ENCODE data around the gene GALNTL6. TPM values are rescaled to one million over a fixed set of nuclear protein-coding genes. Genes with fewer than 3 reads are reported as not detected.

Gene GALNTL6
- total RNA-seq, 3 donors from 2014 or later, result not detected

GRCh38 chr4:172683021-172683420, 869.8 kb downstream of the GALNTL6 start:
- Mint-ChIP-seq H3K4me1 (ENCODE audit: low read depth) (no peaks in the 10 kb centered on the region), H3K4me3 (no peak overlapping the region), H3K9me3 (peaks cover 3% of the 10 kb centered on the region), H3K27me3 (ENCODE audit: low read depth) (no peaks in the 10 kb centered on the region), H3K36me3 (ENCODE audit: insufficient read depth) (no peaks in the 10 kb centered on the region)
- no peak for DNase-seq
- no peak for ATAC-seq

- H3K27me3 Mint-ChIP-seq (ENCODE audit: low read depth), result no peaks in the 10 kb centered on the region
- no peak overlapping the region for H3K4me3 Mint-ChIP-seq
- no peak for ATAC-seq
- DNase-seq, result no peak
- H3K9me3 Mint-ChIP-seq, result peaks cover 4% of the 10 kb centered on the region
- no peaks in the 10 kb centered on the region for H3K36me3 Mint-ChIP-seq (ENCODE audit: insufficient read depth)
- H3K4me1 Mint-ChIP-seq (ENCODE audit: low read depth), result no peaks in the 10 kb centered on the region
Measured at GRCh38 chr4:172686021-172686420, 872.8 kb downstream of the GALNTL6 start.

- Mint-ChIP-seq H3K36me3 (ENCODE audit: insufficient read depth) (no peaks in the 10 kb centered on the region), H3K27me3 (ENCODE audit: low read depth) (no peaks in the 10 kb centered on the region)
Measured at GRCh38 chr4:172688534-172688933, 875.3 kb downstream of the GALNTL6 start.

GRCh38 chr4:172691552-172691951, 878.3 kb downstream of the GALNTL6 start:
- H3K4me1 Mint-ChIP-seq (ENCODE audit: low read depth), result no peaks in the 10 kb centered on the region
- DNase-seq, result no peak
- peaks cover 18% of the 10 kb centered on the region for H3K9me3 Mint-ChIP-seq
- no peak overlapping the region for H3K4me3 Mint-ChIP-seq
- H3K36me3 Mint-ChIP-seq (ENCODE audit: insufficient read depth), result no peaks in the 10 kb centered on the region
- no peak for ATAC-seq
- H3K27me3 Mint-ChIP-seq (ENCODE audit: low read depth), result no peaks in the 10 kb centered on the region

More at GRCh38 chr4:172688534-172688933, 875.3 kb downstream of the GALNTL6 start:
- DNase-seq (no peak), ATAC-seq (no peak)
- no peaks in the 10 kb centered on the region for H3K4me1 Mint-ChIP-seq (ENCODE audit: low read depth)
- H3K4me3 Mint-ChIP-seq, result no peak overlapping the region
- peaks cover 16% of the 10 kb centered on the region for H3K9me3 Mint-ChIP-seq

GRCh38 chr4:172692701-172693100, 879.5 kb downstream of the GALNTL6 start:
- H3K27me3 Mint-ChIP-seq (ENCODE audit: low read depth), result no peaks in the 10 kb centered on the region
- H3K36me3 Mint-ChIP-seq (ENCODE audit: insufficient read depth), result no peaks in the 10 kb centered on the region
- no peak for ATAC-seq

GRCh38 chr4:172698256-172698655, 885.1 kb downstream of the GALNTL6 start:
- Mint-ChIP-seq H3K36me3 (ENCODE audit: insufficient read depth) (no peaks in the 10 kb centered on the region), H3K4me3 (no peak overlapping the region), H3K9me3 (peaks cover 14% of the 10 kb centered on the region), H3K4me1 (ENCODE audit: low read depth) (no peaks in the 10 kb centered on the region), H3K27me3 (ENCODE audit: low read depth) (no peaks in the 10 kb centered on the region)
- DNase-seq, result no peak
- ATAC-seq, result no peak

More at GRCh38 chr4:172692701-172693100, 879.5 kb downstream of the GALNTL6 start:
- Mint-ChIP-seq H3K9me3 (peaks cover 19% of the 10 kb centered on the region), H3K4me3 (no peak overlapping the region), H3K4me1 (ENCODE audit: low read depth) (no peaks in the 10 kb centered on the region)
- DNase-seq, result no peak

- Mint-ChIP-seq H3K36me3 (ENCODE audit: insufficient read depth) (no peaks in the 10 kb centered on the region), H3K4me3 (no peak overlapping the region), H3K9me3 (peaks cover 30% of the 10 kb centered on the region), H3K27me3 (ENCODE audit: low read depth) (no peaks in the 10 kb centered on the region), H3K4me1 (ENCODE audit: low read depth) (no peaks in the 10 kb centered on the region)
- no peak for DNase-seq
- ATAC-seq, result no peak
Measured at GRCh38 chr4:172705565-172705964, 892.4 kb downstream of the GALNTL6 start.

GRCh38 chr4:172706000-172706399, 892.8 kb downstream of the GALNTL6 start:
- ATAC-seq, result no peak
- Mint-ChIP-seq H3K9me3 (peaks cover 28% of the 10 kb centered on the region), H3K36me3 (ENCODE audit: insufficient read depth) (no peaks in the 10 kb centered on the region), H3K4me3 (no peak overlapping the region), H3K4me1 (ENCODE audit: low read depth) (no peaks in the 10 kb centered on the region), H3K27me3 (ENCODE audit: low read depth) (no peaks in the 10 kb centered on the region)
- no peak for DNase-seq

- H3K9me3 Mint-ChIP-seq, result peaks cover 30% of the 10 kb centered on the region
- no peaks in the 10 kb centered on the region for H3K4me1 Mint-ChIP-seq (ENCODE audit: low read depth)
- no peaks in the 10 kb centered on the region for H3K36me3 Mint-ChIP-seq (ENCODE audit: insufficient read depth)
- H3K4me3 Mint-ChIP-seq, result no peak overlapping the region
- ATAC-seq, result no peak
- no peaks in the 10 kb centered on the region for H3K27me3 Mint-ChIP-seq (ENCODE audit: low read depth)
- DNase-seq, result no peak
Measured at GRCh38 chr4:172707622-172708021, 894.4 kb downstream of the GALNTL6 start.

GRCh38 chr4:172708184-172708583, 895.0 kb downstream of the GALNTL6 start:
- ATAC-seq (no peak), DNase-seq (no peak)
- Mint-ChIP-seq H3K4me3 (no peak overlapping the region), H3K27me3 (ENCODE audit: low read depth) (no peaks in the 10 kb centered on the region), H3K36me3 (ENCODE audit: insufficient read depth) (no peaks in the 10 kb centered on the region), H3K4me1 (ENCODE audit: low read depth) (no peaks in the 10 kb centered on the region), H3K9me3 (peaks cover 34% of the 10 kb centered on the region)

- Mint-ChIP-seq H3K27me3 (ENCODE audit: low read depth) (no peaks in the 10 kb centered on the region), H3K9me3 (peaks cover 28% of the 10 kb centered on the region), H3K4me1 (ENCODE audit: low read depth) (no peaks in the 10 kb centered on the region), H3K36me3 (ENCODE audit: insufficient read depth) (no peaks in the 10 kb centered on the region), H3K4me3 (no peak overlapping the region)
- DNase-seq (no peak), ATAC-seq (no peak)
Measured at GRCh38 chr4:172709376-172709775, 896.2 kb downstream of the GALNTL6 start.

- DNase-seq (no peak), ATAC-seq (no peak)
- Mint-ChIP-seq H3K9me3 (peaks cover 10% of the 10 kb centered on the region), H3K4me1 (ENCODE audit: low read depth) (no peaks in the 10 kb centered on the region), H3K36me3 (ENCODE audit: insufficient read depth) (no peaks in the 10 kb centered on the region), H3K4me3 (no peak overlapping the region), H3K27me3 (ENCODE audit: low read depth) (no peaks in the 10 kb centered on the region)
Measured at GRCh38 chr4:172716291-172716690, 903.1 kb downstream of the GALNTL6 start.

GRCh38 chr4:172721659-172722058, 908.5 kb downstream of the GALNTL6 start:
- ATAC-seq (no peak), DNase-seq (no peak)
- Mint-ChIP-seq H3K36me3 (ENCODE audit: insufficient read depth) (no peaks in the 10 kb centered on the region), H3K4me1 (ENCODE audit: low read depth) (no peaks in the 10 kb centered on the region), H3K9me3 (peaks cover 16% of the 10 kb centered on the region), H3K4me3 (no peak overlapping the region), H3K27me3 (ENCODE audit: low read depth) (no peaks in the 10 kb centered on the region)

GRCh38 chr4:172725581-172725980, 912.4 kb downstream of the GALNTL6 start:
- Mint-ChIP-seq H3K9me3 (peaks cover 16% of the 10 kb centered on the region), H3K27me3 (ENCODE audit: low read depth) (no peaks in the 10 kb centered on the region)
- no peak for ATAC-seq

GRCh38 chr4:172726001-172726423, 912.8 kb downstream of the GALNTL6 start:
- DNase-seq, result no peak
- no peaks in the 10 kb centered on the region for H3K4me1 Mint-ChIP-seq (ENCODE audit: low read depth)
- ATAC-seq, result no peak
- H3K9me3 Mint-ChIP-seq, result peaks cover 16% of the 10 kb centered on the region
- H3K36me3 Mint-ChIP-seq (ENCODE audit: insufficient read depth), result no peaks in the 10 kb centered on the region
- H3K27me3 Mint-ChIP-seq (ENCODE audit: low read depth), result no peaks in the 10 kb centered on the region
- no peak overlapping the region for H3K4me3 Mint-ChIP-seq

More at GRCh38 chr4:172725581-172725980, 912.4 kb downstream of the GALNTL6 start:
- Mint-ChIP-seq H3K4me1 (ENCODE audit: low read depth) (no peaks in the 10 kb centered on the region), H3K36me3 (ENCODE audit: insufficient read depth) (no peaks in the 10 kb centered on the region), H3K4me3 (no peak overlapping the region)
- DNase-seq, result no peak

GRCh38 chr4:172727631-172728030, 914.4 kb downstream of the GALNTL6 start:
- DNase-seq, result no peak
- H3K36me3 Mint-ChIP-seq (ENCODE audit: insufficient read depth), result no peaks in the 10 kb centered on the region
- peaks cover 25% of the 10 kb centered on the region for H3K9me3 Mint-ChIP-seq
- H3K4me1 Mint-ChIP-seq (ENCODE audit: low read depth), result no peaks in the 10 kb centered on the region
- H3K27me3 Mint-ChIP-seq (ENCODE audit: low read depth), result no peaks in the 10 kb centered on the region
- no peak overlapping the region for H3K4me3 Mint-ChIP-seq
- no peak for ATAC-seq

All from activated T-cell treated with anti-CD3 and anti-CD28 coated beads, Interleukin-2, amount 50 U/mL, for 4 hours (primary cell).